Activated CD4-positive, alpha-beta T cell treated with anti-CD3 and anti-CD28 coated beads, Interleukin-2, Interleukin-4, amounts not matched to agents 100 ng/mL and 50 ng/mL, durations not matched to agents 16 hours and 8 hours (primary cell): Measurements from ENCODE around the gene TC2N.
"Not testable (repeated sequence)": the region's sequence is repeated elsewhere in the genome, so short reads cannot be mapped to it uniquely, and the experiment has no call there.

Source experiments
- DNase-seq: peaks from one replicate; pipeline ENCODE4 v3.0.0-alpha.2; 2020; ENCODE audit warnings: low spot score

Gene TC2N

DNA sequence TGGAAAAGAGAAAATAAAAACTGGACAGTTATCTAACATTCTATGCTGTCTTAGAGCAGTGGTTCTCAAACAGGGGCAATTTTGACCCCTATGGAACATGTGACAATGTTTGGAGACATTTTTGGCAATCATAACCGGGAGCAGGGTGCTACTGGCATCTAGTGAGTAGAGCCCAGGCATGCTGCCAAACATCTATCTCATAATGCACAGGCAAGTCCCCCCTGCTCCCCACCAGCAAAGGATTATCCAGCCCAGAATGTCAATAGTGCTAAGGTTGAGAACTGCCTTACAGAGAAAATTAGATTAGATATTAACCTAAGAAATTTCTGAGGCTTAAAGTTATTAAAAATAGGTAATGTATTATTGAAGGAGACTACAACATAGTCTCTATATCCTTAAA, 112.5 kb downstream of the TC2N start:
- DNase-seq, result no peak

DNA sequence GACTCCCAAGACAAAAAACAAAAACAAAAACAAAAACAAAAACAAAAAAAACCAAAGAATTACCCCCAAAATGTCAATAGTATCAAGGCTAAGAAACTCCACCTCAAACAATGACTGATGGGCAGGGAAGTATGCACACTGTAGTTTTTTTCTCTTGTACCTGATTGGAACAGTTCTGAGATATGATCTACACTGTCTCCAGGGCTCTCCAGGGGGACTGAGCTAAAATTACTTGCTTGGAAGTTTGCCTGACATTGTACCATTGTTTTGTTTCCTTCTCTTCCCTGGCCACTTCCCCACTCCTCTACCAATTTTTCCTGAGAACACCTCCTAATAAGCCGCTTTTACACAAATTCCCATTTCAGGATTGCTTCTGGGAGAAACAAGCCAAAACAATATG, 113.2 kb downstream of the TC2N start:
- DNase-seq, result no peak

DNA sequence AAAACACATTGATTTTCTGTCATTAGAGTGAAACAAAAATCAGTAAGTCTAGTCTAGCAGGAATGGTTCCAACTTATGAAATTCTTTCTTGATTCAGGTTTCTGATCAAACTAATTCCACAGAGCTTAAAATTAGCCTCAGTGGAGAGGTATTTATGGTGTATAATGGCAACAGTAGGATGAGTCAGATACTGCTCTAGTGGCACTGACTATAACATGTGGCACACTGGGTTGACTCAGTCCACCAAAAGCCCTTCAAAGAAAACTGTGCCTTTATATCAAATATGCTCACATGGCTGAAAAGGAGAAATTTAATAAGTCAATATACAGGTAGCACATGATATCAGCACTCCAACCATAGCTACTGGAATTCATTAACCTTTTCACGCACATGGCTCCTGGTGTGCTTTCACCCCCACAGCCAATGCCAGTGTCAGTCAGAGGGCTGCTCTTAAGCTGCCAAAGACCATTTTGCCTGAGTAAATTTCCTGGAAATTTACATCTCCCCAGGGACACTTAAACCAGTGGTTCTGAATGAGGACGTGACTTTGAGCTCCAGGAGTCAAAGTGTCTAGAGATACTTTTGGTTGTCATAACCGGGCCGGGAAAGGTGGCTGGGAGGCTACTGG, 113.7 kb downstream of the TC2N start:
- no peak for DNase-seq

DNA sequence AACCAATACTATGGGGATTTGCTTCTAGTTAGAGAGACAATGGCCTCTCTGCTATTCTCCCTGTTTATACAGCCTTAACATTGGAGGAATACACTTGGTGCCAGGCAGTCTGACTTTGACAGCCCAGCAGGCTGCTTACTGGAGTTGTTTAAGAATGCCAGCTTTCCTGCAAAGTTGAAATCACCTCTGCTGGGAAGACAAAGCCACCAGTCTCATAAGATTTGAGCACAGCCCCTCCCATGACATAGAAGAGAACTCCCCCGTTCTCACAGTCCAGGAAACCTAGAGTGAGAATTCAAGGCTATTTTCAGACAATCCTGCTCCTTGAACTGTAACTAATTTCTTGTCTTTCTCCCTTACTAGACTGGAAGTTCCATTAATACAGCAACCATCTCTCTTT, 114.4 kb downstream of the TC2N start:
- DNase-seq, result no peak

DNA sequence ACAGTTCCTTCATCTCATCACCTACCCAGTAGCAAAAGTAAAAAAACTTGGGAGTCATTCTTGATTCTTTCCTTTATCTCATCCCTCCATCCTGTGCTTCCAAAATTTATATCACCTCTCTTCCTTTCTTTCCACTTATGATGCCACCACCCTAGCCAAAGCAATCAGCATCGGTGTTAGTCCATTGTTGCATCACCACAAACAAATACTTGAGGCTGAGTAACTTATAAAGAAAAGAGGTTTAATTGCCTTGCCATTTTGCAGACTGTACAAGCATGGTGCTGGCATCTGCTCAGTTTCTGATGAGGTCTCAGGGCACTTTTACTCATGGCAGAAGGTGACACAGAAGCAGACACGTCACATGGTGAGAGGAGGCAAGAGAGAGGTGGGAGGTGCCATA, 115.6 kb downstream of the TC2N start:
- DNase-seq, result no peak

GRCh38 chr14:91750634-91751198, 116.6 kb downstream of the TC2N start:
- DNase-seq, result no peak

DNA sequence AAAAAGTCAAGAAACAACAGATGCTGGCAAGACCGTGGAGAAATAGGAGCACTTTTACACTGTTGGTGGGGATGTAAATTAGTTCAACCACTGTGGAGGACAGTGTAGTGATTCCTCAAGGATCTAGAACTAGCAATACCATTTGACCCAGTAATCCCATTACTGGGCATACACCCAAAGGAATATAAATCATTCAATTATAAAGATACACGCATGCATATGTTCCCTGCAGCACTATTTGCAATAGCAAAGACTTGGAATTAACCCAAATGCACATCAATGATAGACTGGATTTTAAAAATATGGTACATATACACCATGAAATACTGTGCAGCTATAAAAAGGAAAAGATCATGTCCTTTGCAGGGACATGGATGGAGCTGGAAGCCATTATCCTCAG, 117.5 kb downstream of the TC2N start:
- DNase-seq, result no peak

DNA sequence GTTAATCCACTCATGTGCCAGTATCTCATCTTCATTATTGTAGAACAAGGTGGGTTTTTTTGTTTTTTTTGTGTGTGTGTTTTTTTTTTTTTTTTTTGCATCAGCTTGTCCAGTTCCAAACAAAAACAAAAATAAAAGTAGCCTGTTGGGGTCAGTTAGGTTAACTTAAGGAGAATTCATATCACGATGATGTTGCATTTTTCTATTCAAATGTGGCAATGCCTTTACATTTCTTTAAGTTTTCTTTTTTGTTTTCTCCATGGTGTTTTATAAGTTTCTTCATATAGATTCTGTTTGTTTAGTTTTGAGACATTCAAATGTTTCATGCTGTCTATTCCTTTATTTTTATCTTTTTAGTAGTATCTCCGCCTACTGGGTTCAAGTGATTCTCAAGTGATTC, 119.3 kb downstream of the TC2N start:
- no peak for DNase-seq

- no peak for DNase-seq
These were observed 122.0 kb downstream of the TC2N start for GRCh38 chr14:91745344-91745743.

GRCh38 chr14:91744068-91744480, 123.3 kb downstream of the TC2N start:
- no peak for DNase-seq

DNA sequence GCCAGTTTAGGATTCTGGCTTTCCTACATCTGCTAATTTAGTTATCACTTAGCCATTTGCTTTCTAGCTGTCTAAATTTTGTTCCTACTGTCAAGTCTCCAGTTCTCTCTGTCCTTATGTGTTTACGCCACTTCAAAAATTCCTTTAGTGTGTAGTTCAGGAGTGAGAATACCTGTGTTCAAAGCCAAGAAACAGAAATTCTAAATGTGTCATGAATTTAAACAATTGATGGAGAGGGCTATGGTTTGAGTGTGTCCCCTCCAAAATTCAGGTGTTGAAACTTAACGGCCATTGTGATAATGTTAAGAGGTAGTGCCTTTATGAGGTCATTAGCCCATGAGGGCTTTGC, 124.1 kb downstream of the TC2N start:
- DNase-seq, result no peak

DNA sequence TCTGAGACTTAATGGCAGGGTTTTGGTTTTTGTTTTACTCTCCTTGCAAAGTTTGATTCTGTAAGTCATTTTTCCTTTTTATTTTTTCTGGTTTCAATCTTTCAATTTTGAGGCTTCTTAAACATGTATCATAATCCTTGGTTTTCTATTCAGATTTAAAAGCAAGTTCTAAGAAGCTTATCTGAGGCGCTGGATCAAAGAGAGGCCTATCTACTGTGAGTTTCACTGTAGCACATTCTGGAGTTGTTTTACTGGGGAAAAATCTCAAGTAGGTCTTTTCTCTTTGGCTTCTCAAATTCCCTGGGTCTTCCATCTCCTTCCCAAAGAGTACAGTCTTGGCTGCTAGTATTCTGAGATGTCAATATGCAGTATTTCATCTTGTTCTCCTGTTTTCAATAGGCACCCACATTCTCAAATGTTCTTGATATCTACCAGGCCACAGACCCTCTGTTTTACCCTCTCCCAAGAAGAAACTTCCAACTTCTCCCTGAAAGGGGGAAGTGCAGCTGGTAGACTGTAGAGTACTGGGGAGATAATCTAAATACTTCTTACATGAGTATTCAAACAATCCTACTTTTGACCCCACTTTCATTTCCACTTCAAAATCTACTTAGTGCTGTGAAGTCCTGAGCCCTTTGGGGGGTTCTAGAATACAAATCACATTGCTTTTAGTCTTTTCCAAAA, 124.6 kb downstream of the TC2N start:
- no peak for DNase-seq

- DNase-seq, result not testable (repeated sequence)
These were observed 127.5 kb downstream of the TC2N start for GRCh38 chr14:91739867-91740266.

DNA sequence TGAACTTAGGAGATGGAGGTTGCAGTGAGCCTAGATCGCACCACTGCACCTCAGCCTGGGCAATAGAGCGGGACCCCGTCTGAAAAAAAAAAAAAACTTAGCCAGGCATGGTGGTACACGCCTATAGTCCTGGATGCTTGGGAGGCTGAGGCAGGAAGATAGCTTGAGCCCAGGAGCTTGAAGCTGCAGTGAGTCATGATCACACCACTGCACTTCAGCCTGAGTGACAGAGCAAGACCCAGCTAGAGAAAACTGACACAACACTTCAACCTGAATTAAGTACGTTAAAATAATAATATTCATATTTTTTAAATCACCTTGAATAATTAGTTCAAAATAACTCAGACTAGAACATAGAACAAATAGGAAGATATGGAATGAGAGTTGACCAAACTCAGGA, 129.7 kb downstream of the TC2N start:
- no peak for DNase-seq

DNA sequence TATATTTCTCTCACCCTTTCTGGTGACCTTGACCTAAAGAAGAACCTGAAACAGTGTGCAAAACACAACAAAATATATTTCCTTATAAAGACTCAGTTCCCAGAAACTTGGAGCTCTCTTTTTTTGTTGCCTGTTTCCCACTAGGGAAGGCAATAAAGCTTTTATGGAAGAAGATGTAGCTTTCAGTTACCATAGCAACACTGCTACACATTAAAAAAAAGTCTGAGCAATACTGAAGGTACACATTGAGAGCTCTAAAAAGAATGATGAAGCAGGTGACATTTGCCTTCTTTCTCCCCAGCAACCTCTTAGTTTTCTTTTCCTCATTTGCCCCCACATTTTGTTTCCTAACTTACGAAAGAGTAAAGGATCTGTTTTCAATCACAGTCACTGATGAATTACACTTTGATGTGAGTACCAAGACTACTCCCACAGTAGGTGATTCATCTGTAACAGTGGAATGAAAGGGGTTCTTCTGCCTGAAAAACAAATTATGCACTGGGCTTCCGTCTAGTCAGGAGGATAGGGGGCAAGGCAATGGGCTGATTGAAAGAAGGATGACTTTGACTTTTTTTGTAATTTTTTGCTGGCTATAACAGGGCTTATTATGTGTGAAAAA, 134.4 kb downstream of the TC2N start:
- no peak for DNase-seq

DNA sequence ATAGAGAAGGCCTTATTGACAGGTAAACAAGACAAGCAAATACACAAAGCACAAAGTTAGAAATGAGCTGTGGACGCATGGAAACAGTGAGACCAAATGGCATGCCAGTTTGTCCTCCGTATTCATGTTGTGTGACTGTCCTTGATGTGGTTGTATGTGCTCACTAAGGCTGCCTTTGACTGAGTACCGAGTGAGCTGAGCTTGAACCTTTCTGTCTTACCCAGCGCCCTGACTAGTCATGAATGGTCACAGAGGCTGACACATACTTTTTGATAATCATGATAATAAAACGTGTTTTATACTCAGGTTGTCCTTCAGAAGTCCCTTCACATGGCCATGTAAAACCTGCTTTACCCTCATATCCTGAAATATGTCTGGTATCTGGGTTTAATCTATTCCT, 134.9 kb downstream of the TC2N start:
- DNase-seq, result no peak

GRCh38 chr14:91731986-91732385, 135.3 kb downstream of the TC2N start, which contains the start of gene CATSPERB:
Gene CATSPERB (minus strand): TSS chr14:91732086. CDS start chr14:91729479, 2,607 bp downstream.
- DNase-seq, result no peak

GRCh38 chr14:91731018-91731417, 136.3 kb downstream of the TC2N start:
- no peak for DNase-seq

DNA sequence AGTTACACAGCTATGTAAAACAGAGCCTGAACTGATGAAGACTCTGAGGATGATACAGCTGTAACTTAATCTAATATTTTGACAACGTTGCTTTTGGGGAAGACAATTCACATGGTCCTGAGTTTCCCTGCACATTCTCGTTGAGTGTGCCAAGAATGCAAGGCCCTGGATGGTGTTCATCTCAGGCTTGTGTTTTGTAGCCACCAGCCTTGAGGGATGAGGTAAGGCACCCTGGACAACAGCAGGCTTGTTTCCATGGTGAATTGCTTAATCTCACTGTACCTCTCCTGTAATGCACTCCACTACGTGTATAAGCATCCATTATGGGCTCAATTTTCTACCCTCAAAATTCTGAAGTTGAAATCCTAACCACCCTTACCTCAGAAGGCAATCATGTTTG, 137.6 kb downstream of the TC2N start:
- DNase-seq, result no peak
